GM18951 (cell line): ENCODE results near the gene QDPR.
"Not testable (repeated sequence)": the region's sequence is repeated elsewhere in the genome, so short reads cannot be mapped to it uniquely, and the experiment has no call there.

ENCODE experiments used
- POLR2A ChIP-seq: IDR thresholded peaks from 4 replicates; pipeline ENCODE4 v1.6.1; 2011; ENCODE audit warnings: mild to moderate bottlenecking; ENCODE audit not compliant: insufficient read length, insufficient read depth; ENCODE audit errors: extremely low read depth
- in situ Hi-C: fragments of 300-500 bp; cut with MboI; formaldehyde crosslinking; loops from one replicate; pipeline ENCODE4 v1.12.0; 2022; ENCODE audit warnings: low sequenced_read_pairs, mixed read lengths, inconsistent platforms; ENCODE audit not compliant: unreplicated experiment

QDPR gene

GRCh38 chr4:17468619-17469221, 43.2 kb downstream of the QDPR start:
- in situ Hi-C loops = loop anchor here (25.0 kb wide), 1 partner anchor 1181 kb away; no protein-coding TSS in a partner anchor

GRCh38 chr4:17463606-17464005, 48.3 kb downstream of the QDPR start:
- in situ Hi-C loops = loop anchor here (25.0 kb wide), 1 partner anchor 1176 kb away; no protein-coding TSS in a partner anchor
- TF ChIP-seq POLR2A = no peak

More at GRCh38 chr4:17468619-17469221, 43.2 kb downstream of the QDPR start:
- TF ChIP-seq POLR2A = no peak

GRCh38 chr4:17450269-17450804, 61.6 kb downstream of the QDPR start:
- in situ Hi-C loops = loop anchor here (25.0 kb wide), 1 partner anchor 1163 kb away; no protein-coding TSS in a partner anchor
- no peak for TF ChIP-seq POLR2A

GRCh38 chr4:17448689-17449088, 63.2 kb downstream of the QDPR start:
- no peak for TF ChIP-seq POLR2A
- in situ Hi-C loops = no loop called here

- in situ Hi-C loops = no loop called here
Observed at GRCh38 chr4:17447675-17448298, 64.1 kb downstream of the QDPR start.

GRCh38 chr4:17447056-17447455, 64.8 kb downstream of the QDPR start:
- in situ Hi-C loops = no loop called here
- TF ChIP-seq POLR2A = no peak

More at GRCh38 chr4:17447675-17448298, 64.1 kb downstream of the QDPR start:
- TF ChIP-seq POLR2A = no peak

GRCh38 chr4:17442477-17442876, 69.4 kb downstream of the QDPR start:
- in situ Hi-C loops = not testable (repeated sequence)

- no peak for TF ChIP-seq POLR2A
Observed at GRCh38 chr4:17437396-17437795, 74.5 kb downstream of the QDPR start.

GRCh38 chr4:17436750-17437090, 75.2 kb downstream of the QDPR start:
- TF ChIP-seq POLR2A = no peak
- in situ Hi-C loops = no loop called here

More at GRCh38 chr4:17437396-17437795, 74.5 kb downstream of the QDPR start:
- in situ Hi-C loops = no loop called here
